IMR-90 (cell line): ENCODE data around the gene HS2ST1.

Source experiments
- CEBPB ChIP-seq: IDR thresholded peaks from 2 replicates; pipeline ENCODE4 v1.6.1; 2012; ENCODE audit warnings: low read depth, low read length, improper control_type of control experiment
- CHD1 ChIP-seq: IDR thresholded peaks from 2 replicates; pipeline ENCODE4 v1.6.1; 2012; ENCODE audit warnings: low read depth, low read length, improper control_type of control experiment
- CTCF ChIP-seq: conservative IDR thresholded peaks from 2 replicates; pipeline ENCODE4 v1.5.1; 2012; ENCODE audit warnings: mild to moderate bottlenecking, low read depth, low read length, improper control_type of control experiment
- MAFK ChIP-seq: IDR thresholded peaks from 2 replicates; pipeline ENCODE4 v1.6.1; 2012; ENCODE audit warnings: low read depth, low read length, improper control_type of control experiment
- MAZ ChIP-seq: IDR thresholded peaks from 2 replicates; pipeline ENCODE4 v1.6.1; 2012; ENCODE audit warnings: low read depth, mild to moderate bottlenecking, low read length, improper control_type of control experiment, moderate library complexity, borderline replicate concordance
- POLR2A ChIP-seq: IDR thresholded peaks from 2 replicates; pipeline ENCODE4 v1.6.1; 2012; ENCODE audit warnings: mild to moderate bottlenecking, low read depth, low read length
- RAD21 ChIP-seq: IDR thresholded peaks from 2 replicates; pipeline ENCODE4 v1.6.1; 2012; ENCODE audit warnings: low read length, improper control_type of control experiment
- RCOR1 ChIP-seq: IDR thresholded peaks from 2 replicates; pipeline ENCODE4 v1.6.1; 2012; ENCODE audit warnings: mild to moderate bottlenecking, low read length, improper control_type of control experiment; ENCODE audit not compliant: insufficient replicate concordance
- RFX5 ChIP-seq: IDR thresholded peaks from 2 replicates; pipeline ENCODE4 v1.8.0; 2012; ENCODE audit warnings: low read depth, mild to moderate bottlenecking, low read length, moderate library complexity
- SMC3 ChIP-seq: fragments of 150-350 bp; IDR thresholded peaks from 2 replicates; pipeline ENCODE4 v1.6.1; 2016; ENCODE audit warnings: low read depth, mild to moderate bottlenecking, antibody characterized with exemption, low read length, moderate library complexity

- no peak for TF ChIP-seq CTCF
- no peak for TF ChIP-seq RAD21
- no peak for TF ChIP-seq POLR2A
- TF ChIP-seq SMC3, result no peak
- TF ChIP-seq CHD1, result no peak
- no peak for TF ChIP-seq RCOR1
- no peak for TF ChIP-seq MAFK
- no peak for TF ChIP-seq MAZ
- TF ChIP-seq CEBPB, result no peak
- TF ChIP-seq RFX5, result no peak
Observed at GRCh38 chr1:87046951-87047350, 132.5 kb downstream of the HS2ST1 start.
